GM12875 (cell line): ENCODE results near the gene STOML1.

Source experiments
- H3K4me3 ChIP-seq: one replicate; pipeline ENCODE4 v1.5.1; 2011; ENCODE audit warnings: low read depth, low read length, control low read depth
- TF ChIP-seq, protein P1 (sequence below): IDR thresholded peaks from 2 replicates; pipeline ENCODE4 v1.5.1; 2011; ENCODE audit warnings: low read depth, mild to moderate bottlenecking, control low read depth, inconsistent platforms, low read length, moderate library complexity, borderline replicate concordance; ENCODE audit not compliant: insufficient read depth

The STOML1 gene

GRCh38 chr15:74028646-74029045 lies 36.6 kb upstream of the STOML1 start:
- H3K4me3 ChIP-seq: no peak overlapping the region
- TF ChIP-seq, protein P1, sequence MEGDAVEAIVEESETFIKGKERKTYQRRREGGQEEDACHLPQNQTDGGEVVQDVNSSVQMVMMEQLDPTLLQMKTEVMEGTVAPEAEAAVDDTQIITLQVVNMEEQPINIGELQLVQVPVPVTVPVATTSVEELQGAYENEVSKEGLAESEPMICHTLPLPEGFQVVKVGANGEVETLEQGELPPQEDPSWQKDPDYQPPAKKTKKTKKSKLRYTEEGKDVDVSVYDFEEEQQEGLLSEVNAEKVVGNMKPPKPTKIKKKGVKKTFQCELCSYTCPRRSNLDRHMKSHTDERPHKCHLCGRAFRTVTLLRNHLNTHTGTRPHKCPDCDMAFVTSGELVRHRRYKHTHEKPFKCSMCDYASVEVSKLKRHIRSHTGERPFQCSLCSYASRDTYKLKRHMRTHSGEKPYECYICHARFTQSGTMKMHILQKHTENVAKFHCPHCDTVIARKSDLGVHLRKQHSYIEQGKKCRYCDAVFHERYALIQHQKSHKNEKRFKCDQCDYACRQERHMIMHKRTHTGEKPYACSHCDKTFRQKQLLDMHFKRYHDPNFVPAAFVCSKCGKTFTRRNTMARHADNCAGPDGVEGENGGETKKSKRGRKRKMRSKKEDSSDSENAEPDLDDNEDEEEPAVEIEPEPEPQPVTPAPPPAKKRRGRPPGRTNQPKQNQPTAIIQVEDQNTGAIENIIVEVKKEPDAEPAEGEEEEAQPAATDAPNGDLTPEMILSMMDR: no peak

- TF ChIP-seq, protein P1: no peak
- no peak overlapping the region for H3K4me3 ChIP-seq
These were observed 35.6 kb upstream of the STOML1 start for GRCh38 chr15:74027688-74028087.

DNA sequence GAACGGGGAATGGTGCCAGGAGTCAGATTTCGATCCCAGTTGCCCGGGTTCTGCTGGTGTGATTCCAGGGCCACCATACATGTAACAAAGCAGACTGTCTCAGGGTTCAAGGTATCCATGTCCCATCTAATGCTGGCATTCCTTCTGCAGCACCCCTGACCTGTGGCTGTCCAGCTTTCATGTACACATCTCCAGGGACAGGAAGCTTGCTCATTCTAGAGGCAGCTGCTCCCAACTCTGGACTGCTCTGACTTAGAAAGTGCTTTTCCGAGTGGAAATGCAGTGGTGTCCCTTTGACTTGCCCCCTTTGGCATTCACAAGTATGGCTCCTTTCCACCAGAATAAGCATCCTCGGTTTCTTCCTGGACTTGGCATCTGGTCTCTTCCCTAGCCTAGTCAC lies 33.3 kb upstream of the STOML1 start:
- H3K4me3 ChIP-seq: no peak overlapping the region
- TF ChIP-seq, protein P1: no peak

DNA sequence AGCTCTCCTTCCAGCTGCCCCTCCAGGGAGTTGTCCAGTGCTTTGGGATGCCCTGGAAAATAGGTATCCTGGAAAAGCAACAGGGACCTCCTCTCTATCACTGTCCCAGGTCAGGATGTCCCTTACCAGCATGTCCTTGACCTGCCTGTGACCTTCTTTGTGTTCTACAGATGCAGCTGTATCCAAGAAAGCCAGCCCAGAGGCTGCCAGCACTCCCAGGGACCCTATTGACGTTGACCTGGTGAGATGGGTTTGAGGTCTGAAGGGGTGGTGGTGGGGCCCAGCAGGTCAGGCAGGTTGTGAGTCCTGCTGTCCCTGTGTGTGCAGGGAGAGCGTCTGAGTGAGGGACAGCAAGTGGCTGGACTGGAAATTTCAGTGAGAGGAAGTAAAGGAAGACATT lies 32.6 kb upstream of the STOML1 start:
- TF ChIP-seq, protein P1: no peak

GRCh38 chr15:74022706-74023470 lies 30.8 kb upstream of the STOML1 start:
- H3K4me3 ChIP-seq: no peak overlapping the region
- TF ChIP-seq, protein P1: no peak

More for the DNA sequence above, 32.6 kb upstream of the STOML1 start:
- H3K4me3 ChIP-seq: no peak overlapping the region

GRCh38 chr15:74019734-74020133 lies 27.6 kb upstream of the STOML1 start:
- TF ChIP-seq, protein P1: no peak

GRCh38 chr15:74013374-74013894 lies 21.3 kb upstream of the STOML1 start:
- TF ChIP-seq, protein P1: no peak

More at GRCh38 chr15:74019734-74020133, 27.6 kb upstream of the STOML1 start:
- H3K4me3 ChIP-seq: no peak overlapping the region

More at GRCh38 chr15:74013374-74013894, 21.3 kb upstream of the STOML1 start:
- no peak overlapping the region for H3K4me3 ChIP-seq
